Measurements from ENCODE around the gene TGFBR3L. TPM values are rescaled to one million over a fixed set of nuclear protein-coding genes. Genes with fewer than 3 reads are reported as not detected.
A peak's percentile ranks its signal among the peaks of the same experiment; 100 is the strongest.

The TGFBR3L gene
- total RNA-seq, 2 donors from 2014 or later = 22.1 to 26.7 TPM

- Histone ChIP-seq H3K27ac (peak overlapping the region; percentile 94), H3K4me1 (peaks cover 0 to 50% of the 10 kb centered on the region in 2 donors)
Observed at GRCh38 chr19:7918615-7919421, 4.2 kb downstream of the TGFBR3L start.

DNA sequence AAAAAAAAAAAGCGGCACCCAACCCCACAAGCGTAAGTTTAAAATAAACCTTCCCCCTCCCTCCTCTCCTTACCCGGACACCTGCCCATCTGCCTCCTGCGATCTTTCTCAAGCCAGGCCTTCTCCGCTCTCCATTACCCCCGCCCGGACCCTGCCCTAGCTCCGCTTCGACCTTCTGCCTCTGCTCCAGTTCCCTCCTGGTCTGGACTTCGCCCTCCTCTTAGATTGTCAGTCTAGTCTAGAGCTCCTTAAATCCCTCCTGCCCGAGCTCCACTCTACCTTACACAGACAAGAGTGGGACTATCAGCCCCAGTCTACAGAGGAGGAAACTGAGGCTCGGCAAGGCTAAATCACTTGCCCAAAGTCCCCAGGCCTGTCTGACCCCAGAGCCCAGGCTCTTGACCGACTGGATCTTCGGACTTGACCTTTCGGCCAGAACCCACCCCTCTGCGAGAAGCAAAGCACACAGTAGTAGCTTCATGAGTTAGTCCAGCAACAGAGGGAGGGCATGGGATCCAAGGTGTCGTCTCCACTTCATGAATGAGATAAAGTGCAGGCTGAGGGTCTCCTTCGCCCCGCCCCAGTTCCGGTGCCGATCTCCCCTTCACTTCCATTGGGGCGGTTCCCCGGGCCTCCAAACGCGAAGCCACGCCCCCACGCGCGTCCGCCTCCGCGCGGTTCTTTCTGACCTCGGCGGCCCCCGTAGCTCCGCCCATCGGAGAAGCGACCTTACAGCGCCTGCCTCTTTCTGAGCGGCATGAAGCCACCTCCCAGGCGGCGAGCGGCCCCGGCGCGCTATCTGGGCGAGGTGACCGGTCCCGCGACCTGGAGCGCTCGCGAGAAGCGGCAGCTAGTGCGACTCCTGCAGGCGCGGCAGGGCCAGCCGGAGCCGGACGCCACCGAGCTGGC, 5.2 kb downstream of the TGFBR3L start, which contains the start of gene SNAPC2:
Gene SNAPC2, plus strand, starts transcription at position 729 of the 909 bp plus-strand sequence. Its CDS starts 29 bp downstream, at position 758.
- Histone ChIP-seq H3K4me3 (peak within 1 kb of the TSS; percentile 73 to 88), H3K36me3 (peaks cover 15% of the 10 kb centered on the region), H3K4me1 (peaks cover 0 to 54% of the 10 kb centered on the region in 2 donors), H3K27ac (peak within 1 kb of the TSS; percentile 94), H3K9me3 (no peaks in the 10 kb centered on the region), H3K27me3 (peaks cover 0 to 15% of the 10 kb centered on the region in 2 donors)
- TF ChIP-seq CTCF (IDR thresholded peaks at IDR 0.05) = no peak
- DNase-seq (ENCODE audit: low spot score) = peak; percentile 96

More at GRCh38 chr19:7918615-7919421, 4.2 kb downstream of the TGFBR3L start:
- H3K4me3 ChIP-seq = no peak overlapping the region
- TF ChIP-seq CTCF (IDR thresholded peaks at IDR 0.05) = no peak
- peaks cover 15% of the 10 kb centered on the region for H3K36me3 ChIP-seq
- H3K9me3 ChIP-seq = no peaks in the 10 kb centered on the region
- no peak for DNase-seq (ENCODE audit: low spot score)
- H3K27me3 ChIP-seq = peaks cover 0 to 15% of the 10 kb centered on the region in 2 donors

GRCh38 chr19:7920519-7921301, 6.1 kb downstream of the TGFBR3L start:
- peaks cover 15% of the 10 kb centered on the region for H3K36me3 ChIP-seq
- peaks cover 0 to 63% of the 10 kb centered on the region in 2 donors for H3K4me1 ChIP-seq
- TF ChIP-seq CTCF (IDR thresholded peaks at IDR 0.05) = no peak

GRCh38 chr19:7921302-7921966, 6.8 kb downstream of the TGFBR3L start:
- TF ChIP-seq CTCF (IDR thresholded peaks at IDR 0.05) = no peak
- Histone ChIP-seq H3K27ac (peak overlapping the region; percentile 57 to 94), H3K4me1 (peaks cover 0 to 60% of the 10 kb centered on the region in 2 donors), H3K27me3 (peaks cover 0 to 9% of the 10 kb centered on the region in 2 donors), H3K4me3 (peak overlapping the region; percentile 73 to 88), H3K36me3 (peaks cover 15% of the 10 kb centered on the region), H3K9me3 (no peaks in the 10 kb centered on the region)
- no peak for DNase-seq (ENCODE audit: low spot score)

More at GRCh38 chr19:7920519-7921301, 6.1 kb downstream of the TGFBR3L start:
- Histone ChIP-seq H3K4me3 (peak overlapping the region; percentile 73 to 88), H3K9me3 (no peaks in the 10 kb centered on the region), H3K27me3 (peaks cover 0 to 15% of the 10 kb centered on the region in 2 donors), H3K27ac (peak overlapping the region; percentile 94)
- DNase-seq (ENCODE audit: low spot score) = peak; percentile 99

Data from right atrium auricular region (tissue), 2 donors.